A549 (cell line): ENCODE measurements around the gene HLTF. TPM values are rescaled to one million over a fixed set of nuclear protein-coding genes. Genes with fewer than 3 reads are reported as not detected.

Experiments used
- ATAC-seq, 2 experiments: fragments of 200-7000 bp in 1 of 2; fragments of >200 bp in 1 of 2; cut with Nextera tagmentation in 1 of 2; cut with Tn5 transposase in 1 of 2; 3 replicates each; pipeline versions ENCODE4 v1.8.0 to v1.9.1; 2018 to 2020; ENCODE audit warnings: mild to moderate bottlenecking in 1 of 2, moderate library complexity in 1 of 2
- CTCF ChIA-PET: fragments of 300-600 bp; sonication (Branson Sonifier 250); formaldehyde crosslinking; extraction: SDS; loops from one replicate; lab custom pipeline; 2021; ENCODE audit warnings: antibody characterized with exemption, inconsistent platforms; lab: Yijun Ruan, JAX
- POLR2A ChIA-PET: fragments of 350-600 bp; formaldehyde crosslinking; extraction: SDS; loops from one replicate; lab custom pipeline; 2021; ENCODE audit warnings: antibody characterized with exemption, inconsistent platforms; lab: Yijun Ruan, JAX
- DNase-seq, 2 experiments: peaks; one replicate each; pipeline versions ENCODE4 v3.0.0 to v3.0.0-alpha.2; 2011 to 2016; ENCODE audit warnings: low read depth in 1 of 2, low spot score in 1 of 2
- FAIRE-seq: peaks from 2 replicates; lab custom pipeline; 2011; peaks lifted over from hg19 to GRCh38; lab: Jason Lieb, UNC
- H3K27ac ChIP-seq, 2 experiments: fragments of >200 bp; sonication (Bioruptor Twin); formaldehyde crosslinking; 3 replicates each; pipeline ENCODE4 v1.5.1; 2016 to 2017
- H3K4me1 ChIP-seq: fragments of >200 bp; sonication (Bioruptor Twin); formaldehyde crosslinking; 3 replicates; pipeline ENCODE4 v1.6.1; 2016
- H3K4me2 ChIP-seq: fragments of >200 bp; sonication (Bioruptor Twin); formaldehyde crosslinking; 3 replicates; pipeline ENCODE4 v1.6.1; 2016
- H3K4me3 ChIP-seq: fragments of >200 bp; sonication (Bioruptor Twin); formaldehyde crosslinking; 3 replicates; pipeline ENCODE4 v1.5.1; 2016
- H3K9me3 ChIP-seq: fragments of >200 bp; sonication (Bioruptor Twin); formaldehyde crosslinking; 3 replicates; pipeline ENCODE4 v1.6.1; 2016
- CBX8 ChIP-seq: fragments of 200-600 bp; sonication (generic); IDR thresholded peaks from 2 replicates; pipeline ENCODE4 v1.6.1; 2016
- CEBPB ChIP-seq, 2 experiments: fragments of >200 bp in 1 of 2; sonication (Bioruptor Twin) in 1 of 2; formaldehyde crosslinking in 1 of 2; IDR thresholded peaks; 2 replicates each; pipeline ENCODE4 v1.6.1; 2012 to 2016
- CHD2 ChIP-seq: fragments of 150-350 bp; IDR thresholded peaks from 2 replicates; pipeline ENCODE4 v1.6.1; 2014; ENCODE audit warnings: low read length; ENCODE audit not compliant: partially characterized antibody
- CTCF ChIP-seq: fragments of >200 bp; sonication (Bioruptor Twin); formaldehyde crosslinking; IDR thresholded peaks from 3 replicates; pipeline ENCODE4 v1.5.1; 2016
- EHF ChIP-seq: fragments of 250-450 bp; sonication (Bioruptor Pico); IDR thresholded peaks from 2 replicates; pipeline ENCODE4 v1.5.0; 2020; ENCODE audit warnings: mild to moderate bottlenecking
- ESRRA ChIP-seq: fragments of 150-350 bp; IDR thresholded peaks from 2 replicates; pipeline ENCODE4 v1.6.1; 2014; ENCODE audit warnings: mild to moderate bottlenecking, low read length, borderline replicate concordance
- GATA3 ChIP-seq: IDR thresholded peaks from 2 replicates; pipeline ENCODE4 v1.6.1; 2012; ENCODE audit warnings: borderline replicate concordance
- HDAC2 ChIP-seq: fragments of 200-600 bp; sonication (generic); IDR thresholded peaks from 2 replicates; pipeline ENCODE4 v1.6.1; 2016
- HES2 ChIP-seq: fragments of >200 bp; sonication (Bioruptor Twin); formaldehyde crosslinking; IDR thresholded peaks from 2 replicates; pipeline ENCODE4 v1.6.1; 2016
- HOXA7 ChIP-seq: fragments of 250-450 bp; sonication (Bioruptor Pico); IDR thresholded peaks from 2 replicates; pipeline ENCODE4 v1.5.0; 2020; ENCODE audit warnings: mild to moderate bottlenecking, moderate library complexity
- HOXB5 ChIP-seq: fragments of 250-450 bp; sonication (Bioruptor Pico); IDR thresholded peaks from 2 replicates; pipeline ENCODE4 v1.5.0; 2020; ENCODE audit warnings: mild to moderate bottlenecking, moderate library complexity
- KDM5A ChIP-seq: fragments of 200-600 bp; sonication (generic); IDR thresholded peaks from 2 replicates; pipeline ENCODE4 v1.6.1; 2016; ENCODE audit warnings: antibody characterized with exemption, mild to moderate bottlenecking
- NFE2L2 ChIP-seq: fragments of 150-350 bp; conservative IDR thresholded peaks from 2 replicates; pipeline ENCODE4 v1.6.1; 2014; ENCODE audit warnings: low read length
- NPAS2 ChIP-seq: fragments of 250-450 bp; sonication (Bioruptor Pico); IDR thresholded peaks from 2 replicates; pipeline ENCODE4 v1.8.0; 2022; ENCODE audit warnings: mild to moderate bottlenecking, moderate library complexity, borderline replicate concordance
- NR3C1 ChIP-seq: fragments of >200 bp; sonication (Bioruptor Twin); formaldehyde crosslinking; IDR thresholded peaks from 3 replicates; pipeline ENCODE4 v1.6.1; 2017
- PBX3 ChIP-seq: IDR thresholded peaks from 2 replicates; pipeline ENCODE4 v1.6.1; 2012
- POLR2AphosphoS2 ChIP-seq: conservative IDR thresholded peaks from 2 replicates; pipeline ENCODE4 v1.6.1; 2012; ENCODE audit warnings: low read length, improper control_type of control experiment, inconsistent platforms
- RAD21 ChIP-seq, 2 experiments: fragments of >200 bp in 1 of 2; sonication (Bioruptor Twin) in 1 of 2; formaldehyde crosslinking in 1 of 2; IDR thresholded peaks in 1 of 2; conservative IDR thresholded peaks in 1 of 2; 2 replicates in 1 of 2; 3 replicates in 1 of 2; pipeline ENCODE4 v1.6.1; 2012 to 2018; ENCODE audit warnings: inconsistent platforms in 1 of 2
- RARB ChIP-seq: fragments of 250-450 bp; sonication (Bioruptor Pico); IDR thresholded peaks from 2 replicates; pipeline ENCODE4 v1.8.0; 2021; ENCODE audit warnings: mild to moderate bottlenecking, moderate library complexity
- RCOR1 ChIP-seq: fragments of 150-350 bp; IDR thresholded peaks from 2 replicates; pipeline ENCODE4 v1.6.1; 2014; ENCODE audit warnings: antibody characterized with exemption, low read length, low read depth
- RFX5 ChIP-seq: fragments of 450-650 bp; IDR thresholded peaks from 2 replicates; pipeline ENCODE4 v1.7.1; 2014; ENCODE audit warnings: antibody characterized with exemption, mild to moderate bottlenecking, moderate library complexity
- TFCP2L1 ChIP-seq: fragments of 250-450 bp; sonication (Bioruptor Pico); IDR thresholded peaks from 2 replicates; pipeline ENCODE4 v1.5.0; 2021; ENCODE audit warnings: mild to moderate bottlenecking
- ZFP36 ChIP-seq: fragments of 450-650 bp; IDR thresholded peaks from 2 replicates; pipeline ENCODE4 v1.6.1; 2014; ENCODE audit warnings: borderline replicate concordance; ENCODE audit not compliant: partially characterized antibody
- WGBS: methylation state at CpG from one replicate; pipeline ENCODE4 v1.1.6; 2017; ENCODE audit errors: missing lambda C conversion rate; 5-methylcytosine and 5-hydroxymethylcytosine counted together
- polyA plus RNA-seq, 4 experiments: library from polyadenylated mRNA; depleted of rRNA in 3 of 4; stranded (reverse); fragments of >200 nt; fragmentation: RNase III in 1 of 4; extraction: RNeasy Plus Mini Kit Qiagen cat#74134 plus additional on column Dnase treatment in 1 of 4; gene quantifications; 2 replicates in 3 of 4; 3 replicates in 1 of 4; pipeline ENCODE4 v1.2.3, GENCODE V29; 2011 to 2017
- TF ChIP-seq, protein P1 (sequence below): fragments of 200-600 bp; sonication (generic); IDR thresholded peaks from 2 replicates; pipeline ENCODE4 v1.6.1; 2016; ENCODE audit warnings: antibody characterized with exemption, mild to moderate bottlenecking, moderate library complexity
- TF ChIP-seq, protein P2 (sequence below): IDR thresholded peaks from 2 replicates; pipeline ENCODE4 v1.6.1; 2012

The HLTF gene
- polyA plus RNA-seq, 2 of the 4 experiments (the other 2 are of a cell fraction), result 26.7 to 61.6 TPM

DNA sequence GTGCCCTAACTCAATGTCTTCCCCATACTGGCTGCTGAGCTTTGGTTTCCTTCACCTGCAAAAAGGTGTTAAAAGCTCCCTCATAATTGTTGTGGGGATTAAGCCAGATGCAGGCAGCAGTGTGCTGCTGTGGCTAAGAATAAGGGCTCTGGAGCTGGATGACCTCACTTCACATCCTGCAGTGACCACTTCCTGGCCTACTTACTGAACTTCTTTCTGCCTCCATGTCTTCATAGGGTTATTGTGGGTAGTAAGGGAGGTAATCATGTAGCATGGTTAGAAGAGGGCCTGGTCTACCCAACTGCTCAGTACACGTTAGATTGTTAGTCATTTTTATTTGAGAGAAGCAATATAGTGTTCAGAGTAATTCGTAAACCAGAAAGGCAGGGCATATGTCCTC is 76.6 kb downstream of the HLTF start:
- no peak for FAIRE-seq
- ATAC-seq, result no peak
- TF ChIP-seq CBX8 (no peak), KDM5A (no peak), HDAC2 (no peak), HES2 (no peak), POLR2AphosphoS2 (no peak), ZFP36 (no peak), NPAS2 (CRISPR knock-in tag) (no peak)
- TF ChIP-seq, protein P1, sequence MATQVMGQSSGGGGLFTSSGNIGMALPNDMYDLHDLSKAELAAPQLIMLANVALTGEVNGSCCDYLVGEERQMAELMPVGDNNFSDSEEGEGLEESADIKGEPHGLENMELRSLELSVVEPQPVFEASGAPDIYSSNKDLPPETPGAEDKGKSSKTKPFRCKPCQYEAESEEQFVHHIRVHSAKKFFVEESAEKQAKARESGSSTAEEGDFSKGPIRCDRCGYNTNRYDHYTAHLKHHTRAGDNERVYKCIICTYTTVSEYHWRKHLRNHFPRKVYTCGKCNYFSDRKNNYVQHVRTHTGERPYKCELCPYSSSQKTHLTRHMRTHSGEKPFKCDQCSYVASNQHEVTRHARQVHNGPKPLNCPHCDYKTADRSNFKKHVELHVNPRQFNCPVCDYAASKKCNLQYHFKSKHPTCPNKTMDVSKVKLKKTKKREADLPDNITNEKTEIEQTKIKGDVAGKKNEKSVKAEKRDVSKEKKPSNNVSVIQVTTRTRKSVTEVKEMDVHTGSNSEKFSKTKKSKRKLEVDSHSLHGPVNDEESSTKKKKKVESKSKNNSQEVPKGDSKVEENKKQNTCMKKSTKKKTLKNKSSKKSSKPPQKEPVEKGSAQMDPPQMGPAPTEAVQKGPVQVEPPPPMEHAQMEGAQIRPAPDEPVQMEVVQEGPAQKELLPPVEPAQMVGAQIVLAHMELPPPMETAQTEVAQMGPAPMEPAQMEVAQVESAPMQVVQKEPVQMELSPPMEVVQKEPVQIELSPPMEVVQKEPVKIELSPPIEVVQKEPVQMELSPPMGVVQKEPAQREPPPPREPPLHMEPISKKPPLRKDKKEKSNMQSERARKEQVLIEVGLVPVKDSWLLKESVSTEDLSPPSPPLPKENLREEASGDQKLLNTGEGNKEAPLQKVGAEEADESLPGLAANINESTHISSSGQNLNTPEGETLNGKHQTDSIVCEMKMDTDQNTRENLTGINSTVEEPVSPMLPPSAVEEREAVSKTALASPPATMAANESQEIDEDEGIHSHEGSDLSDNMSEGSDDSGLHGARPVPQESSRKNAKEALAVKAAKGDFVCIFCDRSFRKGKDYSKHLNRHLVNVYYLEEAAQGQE, result no peak
- TF ChIP-seq, protein P2, sequence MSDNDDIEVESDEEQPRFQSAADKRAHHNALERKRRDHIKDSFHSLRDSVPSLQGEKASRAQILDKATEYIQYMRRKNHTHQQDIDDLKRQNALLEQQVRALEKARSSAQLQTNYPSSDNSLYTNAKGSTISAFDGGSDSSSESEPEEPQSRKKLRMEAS, result no peak
- TF ChIP-seq, all 56 proteins: peak for 0
- CTCF ChIA-PET, result interaction anchor here (0.7 kb wide), 1 partner anchor 47 kb away, joined by 3 read pairs; no protein-coding TSS in a partner anchor
- DNase-seq, result no peak
- WGBS, result 98% methylated on average over 2 of the region's 2 CpGs
- no peak overlapping the region for H3K4me3 ChIP-seq
- POLR2A ChIA-PET, result interaction anchor here (0.5 kb wide), 1 partner anchor 594 kb away, joined by 3 read pairs; no protein-coding TSS in a partner anchor
- no peak overlapping the region for H3K27ac ChIP-seq
- H3K9me3 ChIP-seq, result no peaks in the 10 kb centered on the region
- no peak overlapping the region for H3K4me2 ChIP-seq
- no peaks in the 10 kb centered on the region for H3K4me1 ChIP-seq

GRCh38 chr3:149007567-149008257 is 78.6 kb downstream of the HLTF start:
- Histone ChIP-seq H3K4me1 (no peaks in the 10 kb centered on the region), H3K4me3 (no peak overlapping the region), H3K27ac (no peak overlapping the region), H3K4me2 (no peak overlapping the region), H3K9me3 (no peaks in the 10 kb centered on the region)
- ChIA-PET CTCF (no interaction called here), POLR2A (no interaction called here)
- 82% methylated on average over 7 of the region's 7 CpGs for WGBS
- ATAC-seq (no peak), DNase-seq (no peak), FAIRE-seq (no peak)
- TF ChIP-seq RFX5 (no peak), RAD21 (conservative IDR thresholded peaks at IDR 0.05 in 1 of 2, IDR thresholded peaks at IDR 0.05 in 1 of 2) (no peak), NFE2L2 (no peak), HOXB5 (CRISPR knock-in tag) (no peak), EHF (CRISPR knock-in tag) (no peak), CHD2 (no peak), NR3C1 (no peak), GATA3 (no peak), ESRRA (no peak), TFCP2L1 (CRISPR knock-in tag) (no peak), PBX3 (no peak), POLR2AphosphoS2 (no peak), CEBPB (IDR thresholded peaks at IDR 0.05) (no peak), RCOR1 (no peak), HOXA7 (CRISPR knock-in tag) (no peak), RARB (no peak), KDM5A (no peak), CTCF (no peak)
- TF ChIP-seq, protein P2, result no peak
